HEK293 (cell line): Measurements from ENCODE around the gene CSHL1.

Experiments used
- CTCF ChIA-PET: fragments of 350-600 bp; formaldehyde crosslinking; extraction: SDS; loops from one replicate; lab custom pipeline; 2021; ENCODE audit warnings: antibody characterized with exemption; lab: Yijun Ruan, JAX
- POLR2A ChIA-PET: fragments of 300-600 bp; formaldehyde crosslinking; extraction: SDS; loops from one replicate; lab custom pipeline; 2020; ENCODE audit warnings: antibody characterized with exemption, inconsistent platforms; lab: Yijun Ruan, JAX
- H3K27ac ChIP-seq: fragments of 200-500 bp; sonication (Bioruptor generic); 2 replicates; pipeline ENCODE4 v1.5.1; 2014; ENCODE audit warnings: low read depth, low read length, control low read depth, inconsistent platforms; ENCODE audit errors: extremely low read depth
- H3K36me3 ChIP-seq, 2 experiments: fragments of 200-500 bp in 1 of 2; sonication (Bioruptor generic) in 1 of 2; 1 replicate in 1 of 2; 2 replicates in 1 of 2; pipeline ENCODE4 v1.5.1; 2014 to 2017; ENCODE audit warnings: inconsistent platforms in 2 of 2, low read length in 2 of 2; ENCODE audit not compliant: control insufficient read depth in 2 of 2, insufficient read depth in 1 of 2
- H3K4me1 ChIP-seq: fragments of 200-500 bp; sonication (Bioruptor generic); 2 replicates; pipeline ENCODE4 v1.5.1; 2014; ENCODE audit warnings: mild to moderate bottlenecking, low read length, inconsistent platforms; ENCODE audit not compliant: control insufficient read depth, insufficient read depth
- H3K4me3 ChIP-seq: 2 replicates; pipeline ENCODE4 v1.5.1; 2011; ENCODE audit warnings: low read depth, mild to moderate bottlenecking, control low read depth, low read length, moderate library complexity
- H3K9me3 ChIP-seq: fragments of 200-500 bp; sonication (Bioruptor generic); 2 replicates; pipeline ENCODE4 v1.5.1; 2014; ENCODE audit warnings: low read depth, low read length, inconsistent platforms; ENCODE audit not compliant: control insufficient read depth, insufficient read depth
- KLF17 ChIP-seq: fragments of 450-650 bp; formaldehyde crosslinking; IDR thresholded peaks from 2 replicates; pipeline ENCODE4 v1.5.1; 2016; ENCODE audit warnings: missing biosample characterization, missing genetic modification characterization
- KLF9 ChIP-seq: fragments of 450-650 bp; formaldehyde crosslinking; IDR thresholded peaks from 2 replicates; pipeline ENCODE4 v1.5.1; 2016; ENCODE audit warnings: missing biosample characterization, missing genetic modification characterization, low read depth
- OSR2 ChIP-seq: fragments of 450-650 bp; formaldehyde crosslinking; IDR thresholded peaks from 2 replicates; pipeline ENCODE4 v1.5.1; 2016; ENCODE audit warnings: missing biosample characterization, missing genetic modification characterization
- PATZ1 ChIP-seq: fragments of 450-650 bp; formaldehyde crosslinking; IDR thresholded peaks from 2 replicates; pipeline ENCODE4 v1.5.1; 2016; ENCODE audit warnings: missing biosample characterization, missing genetic modification characterization
- REPIN1 ChIP-seq: fragments of 450-650 bp; formaldehyde crosslinking; IDR thresholded peaks from 2 replicates; pipeline ENCODE4 v1.5.1; 2017; ENCODE audit warnings: missing biosample characterization, missing genetic modification characterization, low read depth
- SP7 ChIP-seq: fragments of 450-650 bp; formaldehyde crosslinking; IDR thresholded peaks from 2 replicates; pipeline ENCODE4 v1.5.1; 2016; ENCODE audit warnings: missing biosample characterization, missing genetic modification characterization
- TCF7L2 ChIP-seq: IDR thresholded peaks from 2 replicates; pipeline ENCODE4 v1.6.1; 2011; ENCODE audit warnings: low read depth, mild to moderate bottlenecking, inconsistent platforms, low read length, moderate library complexity, borderline replicate concordance
- ZBTB48 ChIP-seq: fragments of 450-650 bp; formaldehyde crosslinking; IDR thresholded peaks from 2 replicates; pipeline ENCODE4 v1.5.1; 2016; ENCODE audit warnings: missing biosample characterization, missing genetic modification characterization
- ZNF133 ChIP-seq: fragments of 450-650 bp; formaldehyde crosslinking; IDR thresholded peaks from 2 replicates; pipeline ENCODE4 v1.5.1; 2016; ENCODE audit warnings: missing biosample characterization, missing genetic modification characterization
- ZNF148 ChIP-seq: fragments of 450-650 bp; formaldehyde crosslinking; IDR thresholded peaks from 2 replicates; pipeline ENCODE4 v1.5.0; 2017; ENCODE audit warnings: missing biosample characterization, missing genetic modification characterization, borderline replicate concordance
- ZNF16 ChIP-seq: fragments of 450-650 bp; formaldehyde crosslinking; IDR thresholded peaks from 2 replicates; pipeline ENCODE4 v1.5.1; 2016; ENCODE audit warnings: low read depth, missing biosample characterization, missing genetic modification characterization
- ZNF221 ChIP-seq: fragments of 450-650 bp; formaldehyde crosslinking; IDR thresholded peaks from 2 replicates; pipeline ENCODE4 v1.5.1; 2017; ENCODE audit warnings: missing biosample characterization, missing genetic modification characterization, borderline replicate concordance
- ZNF239 ChIP-seq: fragments of 450-650 bp; formaldehyde crosslinking; IDR thresholded peaks from 2 replicates; pipeline ENCODE4 v1.5.1; 2016; ENCODE audit warnings: missing biosample characterization, missing genetic modification characterization
- ZNF398 ChIP-seq: fragments of 450-650 bp; formaldehyde crosslinking; IDR thresholded peaks from 2 replicates; pipeline ENCODE4 v1.5.1; 2017; ENCODE audit warnings: missing biosample characterization, missing genetic modification characterization
- ZNF404 ChIP-seq: fragments of 450-650 bp; formaldehyde crosslinking; IDR thresholded peaks from 2 replicates; pipeline ENCODE4 v1.5.1; 2017; ENCODE audit warnings: missing biosample characterization, missing genetic modification characterization
- ZNF48 ChIP-seq: fragments of 450-650 bp; formaldehyde crosslinking; IDR thresholded peaks from 2 replicates; pipeline ENCODE4 v1.5.1; 2016; ENCODE audit warnings: missing biosample characterization, missing genetic modification characterization
- ZNF514 ChIP-seq: fragments of 450-650 bp; formaldehyde crosslinking; IDR thresholded peaks from 2 replicates; pipeline ENCODE4 v1.5.1; 2016; ENCODE audit warnings: missing biosample characterization, missing genetic modification characterization
- ZNF530 ChIP-seq: fragments of 450-650 bp; formaldehyde crosslinking; IDR thresholded peaks from 2 replicates; pipeline ENCODE4 v1.5.1; 2016; ENCODE audit warnings: low read depth, missing biosample characterization, missing genetic modification characterization
- ZNF549 ChIP-seq: fragments of 450-650 bp; IDR thresholded peaks from 2 replicates; pipeline ENCODE4 v1.5.1; 2018; ENCODE audit warnings: missing biosample characterization, missing genetic modification characterization, mild to moderate bottlenecking, inconsistent platforms, moderate library complexity
- ZNF561 ChIP-seq: fragments of 450-650 bp; IDR thresholded peaks from 2 replicates; pipeline ENCODE4 v1.5.1; 2018; ENCODE audit warnings: missing biosample characterization, missing genetic modification characterization, borderline replicate concordance
- ZNF664 ChIP-seq: fragments of 450-650 bp; formaldehyde crosslinking; IDR thresholded peaks from 2 replicates; pipeline ENCODE4 v1.5.1; 2016; ENCODE audit warnings: missing biosample characterization, missing genetic modification characterization
- ZNF677 ChIP-seq: fragments of 450-650 bp; IDR thresholded peaks from 2 replicates; pipeline ENCODE4 v1.5.0; 2018; ENCODE audit warnings: missing biosample characterization, mild to moderate bottlenecking, missing genetic modification characterization, moderate library complexity
- ZSCAN30 ChIP-seq: fragments of 450-650 bp; IDR thresholded peaks from 2 replicates; pipeline ENCODE4 v1.5.1; 2018; ENCODE audit warnings: missing biosample characterization, mild to moderate bottlenecking, missing genetic modification characterization, moderate library complexity
- ZXDB ChIP-seq: fragments of 450-650 bp; formaldehyde crosslinking; IDR thresholded peaks from 2 replicates; pipeline ENCODE4 v1.5.1; 2016; ENCODE audit warnings: missing biosample characterization, missing genetic modification characterization

CSHL1 gene

GRCh38 chr17:63945784-63946439, 34.9 kb upstream of the CSHL1 start (continued):
- no peak for TF ChIP-seq ZNF677 (tag by site-specific recombination)
- no peak for TF ChIP-seq ZNF664 (tag by site-specific recombination)
- no peak for TF ChIP-seq TCF7L2
- TF ChIP-seq SP7 (tag by site-specific recombination) = no peak

- no peak overlapping the region for H3K4me3 ChIP-seq
- H3K36me3 ChIP-seq = no peaks in the 10 kb centered on the region
- no peaks in the 10 kb centered on the region for H3K9me3 ChIP-seq
- no peak for TF ChIP-seq ZNF530 (tag by site-specific recombination)
- no peak for TF ChIP-seq ZNF148 (tag by site-specific recombination)
- TF ChIP-seq ZXDB (tag by site-specific recombination) = no peak
- no peak for TF ChIP-seq ZNF221 (tag by site-specific recombination)
- TF ChIP-seq ZNF398 = no peak
- no peak for TF ChIP-seq ZNF549 (tag by site-specific recombination)
- TF ChIP-seq REPIN1 (tag by site-specific recombination) = no peak
- H3K4me1 ChIP-seq = no peaks in the 10 kb centered on the region
- ChIA-PET CTCF (interaction anchor here (2.1 to 2.9 kb wide), 2 partner anchors 23 to 26 kb away, joined by 8 to 34 read pairs; partner anchors contain the start of gene GH1), POLR2A (no interaction called here)
- no peak overlapping the region for H3K27ac ChIP-seq
These were observed 33.9 kb upstream of the CSHL1 start for GRCh38 chr17:63944736-63945499.

GRCh38 chr17:63943745-63944144, 32.7 kb upstream of the CSHL1 start:
- no peak for TF ChIP-seq ZNF404 (tag by site-specific recombination)
- no peak for TF ChIP-seq ZNF48 (tag by site-specific recombination)
- TF ChIP-seq ZNF16 (tag by site-specific recombination) = no peak
- no peak for TF ChIP-seq ZNF561 (tag by site-specific recombination)
- TF ChIP-seq OSR2 (tag by site-specific recombination) = no peak
- TF ChIP-seq KLF17 (tag by site-specific recombination) = no peak
- TF ChIP-seq KLF9 (tag by site-specific recombination) = no peak
- no peak for TF ChIP-seq PATZ1 (tag by site-specific recombination)
- TF ChIP-seq ZSCAN30 (tag by site-specific recombination) = no peak
- TF ChIP-seq ZNF239 = no peak
- no peak for TF ChIP-seq ZNF514 (tag by site-specific recombination)
- no peak for TF ChIP-seq ZNF133
- no peak for TF ChIP-seq ZBTB48 (tag by site-specific recombination)
- H3K36me3 ChIP-seq = no peaks in the 10 kb centered on the region
- no peak overlapping the region for H3K4me3 ChIP-seq
- no peak overlapping the region for H3K27ac ChIP-seq
- no peaks in the 10 kb centered on the region for H3K4me1 ChIP-seq
- H3K9me3 ChIP-seq = no peaks in the 10 kb centered on the region
- ChIA-PET CTCF (interaction anchor here (0.6 to 0.7 kb wide), 2 partner anchors 22 to 167 kb away, joined by 3 read pairs; no protein-coding TSS in a partner anchor), POLR2A (no interaction called here)
